HEK293 (cell line): Measurements from ENCODE around the gene DVL1.

Source experiments
- CTCF ChIA-PET: fragments of 350-600 bp; formaldehyde crosslinking; extraction: SDS; loops from one replicate; lab custom pipeline; 2021; ENCODE audit warnings: antibody characterized with exemption; lab: Yijun Ruan, JAX
- POLR2A ChIA-PET: fragments of 300-600 bp; formaldehyde crosslinking; extraction: SDS; loops from one replicate; lab custom pipeline; 2020; ENCODE audit warnings: antibody characterized with exemption, inconsistent platforms; lab: Yijun Ruan, JAX
- H3K27ac ChIP-seq: fragments of 200-500 bp; sonication (Bioruptor generic); 2 replicates; pipeline ENCODE4 v1.5.1; 2014; ENCODE audit warnings: low read depth, low read length, control low read depth, inconsistent platforms; ENCODE audit errors: extremely low read depth
- H3K36me3 ChIP-seq, 2 experiments: fragments of 200-500 bp in 1 of 2; sonication (Bioruptor generic) in 1 of 2; 1 replicate in 1 of 2; 2 replicates in 1 of 2; pipeline ENCODE4 v1.5.1; 2014 to 2017; ENCODE audit warnings: inconsistent platforms in 2 of 2, low read length in 2 of 2; ENCODE audit not compliant: control insufficient read depth in 2 of 2, insufficient read depth in 1 of 2
- H3K4me1 ChIP-seq: fragments of 200-500 bp; sonication (Bioruptor generic); 2 replicates; pipeline ENCODE4 v1.5.1; 2014; ENCODE audit warnings: mild to moderate bottlenecking, low read length, inconsistent platforms; ENCODE audit not compliant: control insufficient read depth, insufficient read depth
- H3K4me3 ChIP-seq: 2 replicates; pipeline ENCODE4 v1.5.1; 2011; ENCODE audit warnings: low read depth, mild to moderate bottlenecking, control low read depth, low read length, moderate library complexity
- H3K9me3 ChIP-seq: fragments of 200-500 bp; sonication (Bioruptor generic); 2 replicates; pipeline ENCODE4 v1.5.1; 2014; ENCODE audit warnings: low read depth, low read length, inconsistent platforms; ENCODE audit not compliant: control insufficient read depth, insufficient read depth
- EGR2 ChIP-seq: fragments of 450-650 bp; formaldehyde crosslinking; IDR thresholded peaks from 2 replicates; pipeline ENCODE4 v1.5.1; 2016; ENCODE audit warnings: low read depth, missing biosample characterization, missing genetic modification characterization
- FEZF1 ChIP-seq: fragments of 450-650 bp; formaldehyde crosslinking; IDR thresholded peaks from 2 replicates; pipeline ENCODE4 v1.5.1; 2016; ENCODE audit warnings: missing biosample characterization, missing genetic modification characterization
- KLF1 ChIP-seq: fragments of 450-650 bp; formaldehyde crosslinking; IDR thresholded peaks from 2 replicates; pipeline ENCODE4 v1.5.1; 2016; ENCODE audit warnings: missing biosample characterization, missing genetic modification characterization
- REST ChIP-seq: fragments of 450-650 bp; formaldehyde crosslinking; IDR thresholded peaks from 2 replicates; pipeline ENCODE4 v1.5.1; 2016; ENCODE audit warnings: missing biosample characterization, missing genetic modification characterization
- SP2 ChIP-seq: fragments of 450-650 bp; formaldehyde crosslinking; IDR thresholded peaks from 2 replicates; pipeline ENCODE4 v1.5.1; 2016; ENCODE audit warnings: missing biosample characterization, missing genetic modification characterization
- YY2 ChIP-seq: fragments of 450-650 bp; formaldehyde crosslinking; IDR thresholded peaks from 2 replicates; pipeline ENCODE4 v1.5.1; 2016; ENCODE audit warnings: missing biosample characterization, missing genetic modification characterization
- ZBTB17 ChIP-seq: fragments of 450-650 bp; formaldehyde crosslinking; IDR thresholded peaks from 2 replicates; pipeline ENCODE4 v1.5.1; 2016; ENCODE audit warnings: missing biosample characterization, missing genetic modification characterization
- ZFHX2 ChIP-seq: fragments of 450-650 bp; formaldehyde crosslinking; conservative IDR thresholded peaks from 2 replicates; pipeline ENCODE4 v1.5.1; 2016; ENCODE audit warnings: missing biosample characterization, missing genetic modification characterization
- ZNF548 ChIP-seq: fragments of 450-650 bp; formaldehyde crosslinking; IDR thresholded peaks from 2 replicates; pipeline ENCODE4 v1.5.1; 2016; ENCODE audit warnings: missing biosample characterization, missing genetic modification characterization
- ZNF560 ChIP-seq: fragments of 450-650 bp; formaldehyde crosslinking; IDR thresholded peaks from 2 replicates; pipeline ENCODE4 v1.5.1; 2017; ENCODE audit warnings: missing biosample characterization, missing genetic modification characterization, borderline replicate concordance
- ZSCAN16 ChIP-seq: fragments of 450-650 bp; formaldehyde crosslinking; IDR thresholded peaks from 2 replicates; pipeline ENCODE4 v1.5.1; 2016; ENCODE audit warnings: missing biosample characterization, missing genetic modification characterization
- ZSCAN4 ChIP-seq: fragments of 450-650 bp; formaldehyde crosslinking; IDR thresholded peaks from 2 replicates; pipeline ENCODE4 v1.5.1; 2017; ENCODE audit warnings: missing biosample characterization, missing genetic modification characterization
- TF ChIP-seq, protein P1 (sequence below): fragments of 450-650 bp; formaldehyde crosslinking; IDR thresholded peaks from 2 replicates; pipeline ENCODE4 v1.5.1; 2017; ENCODE audit warnings: missing biosample characterization, missing genetic modification characterization

DVL1 gene

GRCh38 chr1:1361982-1362423 is 12.8 kb upstream of the DVL1 start (continued):
- TF ChIP-seq FEZF1 (tag by site-specific recombination) (no peak), SP2 (0 out of 2 replicates have a peak, but pooled peaks have one; percentile 24)

DNA sequence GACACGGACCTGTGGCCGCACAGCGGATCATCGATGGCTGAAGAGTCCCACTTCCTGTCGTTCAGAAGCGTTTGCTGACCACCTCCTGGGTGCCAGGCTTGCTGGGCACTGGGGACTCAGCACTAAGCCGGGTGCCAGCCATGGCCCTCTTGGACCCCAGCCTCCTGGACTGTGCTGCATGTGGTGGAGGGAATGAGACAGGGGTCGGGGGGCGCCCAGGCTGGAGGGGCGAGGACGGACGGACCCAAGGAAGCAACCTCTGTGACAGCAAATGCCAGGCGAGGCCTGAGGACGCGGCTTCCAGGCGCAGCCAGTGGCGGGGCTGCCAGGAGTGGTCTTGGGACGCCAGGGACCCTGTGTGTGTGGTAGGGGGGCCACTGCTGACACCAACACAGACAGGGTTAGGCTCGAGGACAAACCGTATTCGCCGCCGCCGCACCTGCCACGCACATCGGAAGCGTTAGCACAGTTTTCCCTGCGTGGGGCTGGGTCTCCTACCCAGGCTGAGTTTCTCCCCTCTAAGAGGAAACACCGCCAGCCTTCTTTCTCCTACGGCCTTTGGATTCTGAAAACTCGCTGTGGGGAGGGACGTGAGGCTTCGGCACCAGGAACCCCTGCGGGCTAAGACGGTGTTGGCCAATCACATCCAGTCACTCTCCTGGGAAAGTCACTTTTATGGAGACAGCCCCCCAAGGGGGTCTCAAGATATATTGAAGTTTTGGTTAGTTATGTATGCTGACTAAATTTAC is 12.2 kb upstream of the DVL1 start:
- TF ChIP-seq REST: no peak
- peak; percentile 83 for TF ChIP-seq ZSCAN16 (tag by site-specific recombination)
- Histone ChIP-seq H3K9me3 (no peaks in the 10 kb centered on the region), H3K27ac (0 out of 2 replicates have a peak overlapping the region, but pooled peaks have one; percentile 4), H3K4me3 (no peak overlapping the region), H3K36me3 (no peaks in the 10 kb centered on the region), H3K4me1 (no peaks in the 10 kb centered on the region)
- CTCF ChIA-PET: no interaction called here
- POLR2A ChIA-PET: no interaction called here

GRCh38 chr1:1360506-1361169 is 11.4 kb upstream of the DVL1 start:
- Histone ChIP-seq H3K4me1 (no peaks in the 10 kb centered on the region), H3K4me3 (no peak overlapping the region), H3K27ac (no peak overlapping the region), H3K36me3 (no peaks in the 10 kb centered on the region), H3K9me3 (no peaks in the 10 kb centered on the region)
- ChIA-PET CTCF (interaction anchor here (0.6 kb wide), 1 partner anchor 11 kb away, joined by 3 read pairs; no protein-coding TSS in a partner anchor), POLR2A (no interaction called here)
- TF ChIP-seq ZSCAN4 (tag by site-specific recombination) (peak; percentile 56; the same call in 1 of the 2 replicates), KLF1 (tag by site-specific recombination) (peak; percentile 32; the same call in 1 of the 2 replicates), EGR2 (tag by site-specific recombination) (no peak), ZBTB17 (tag by site-specific recombination) (0 out of 2 replicates have a peak, but pooled peaks have one; percentile 17)

DNA sequence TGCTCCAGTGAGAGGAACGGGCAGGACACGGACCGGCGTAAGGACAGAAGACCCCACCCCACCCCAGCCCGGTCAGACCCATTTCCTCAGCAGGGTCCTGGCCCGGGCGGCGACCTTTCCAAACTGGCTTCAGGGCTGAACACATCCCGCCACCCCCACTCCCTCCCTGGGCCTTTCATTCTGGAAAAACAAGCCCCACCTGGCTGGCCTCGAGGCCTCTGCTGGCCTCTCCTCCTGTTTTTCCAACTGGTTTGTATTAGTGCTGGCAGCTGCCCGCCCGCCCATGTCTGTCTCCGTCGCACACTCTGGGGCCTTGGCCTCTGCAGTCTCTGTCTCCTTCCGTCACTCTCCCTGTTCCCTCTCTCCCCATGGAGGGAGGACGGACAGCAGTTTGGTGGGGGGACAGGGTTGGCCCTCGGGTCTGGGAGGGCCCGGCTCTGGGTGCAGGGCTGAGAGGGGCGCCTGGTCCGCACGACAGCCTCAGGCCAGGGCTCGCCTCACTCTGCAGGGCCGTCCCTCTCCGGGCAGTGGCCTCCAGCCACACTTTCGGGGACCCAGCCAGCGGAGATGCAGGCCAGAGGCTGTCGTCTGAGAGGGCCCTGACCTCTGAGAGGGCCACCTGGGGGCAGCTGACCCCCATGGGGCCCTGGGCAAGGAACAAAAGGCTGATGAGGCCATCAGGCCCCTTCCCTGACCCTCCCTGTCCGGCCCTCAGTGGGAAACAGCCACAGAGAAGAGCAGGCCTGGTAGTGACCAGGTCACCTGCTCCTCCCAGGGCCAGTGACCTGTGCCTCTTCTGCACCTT is 10.6 kb upstream of the DVL1 start:
- CTCF ChIA-PET: interaction anchor here (0.5 kb wide), 1 partner anchor 8 kb away, joined by 3 read pairs; no protein-coding TSS in a partner anchor
- H3K4me3 ChIP-seq: no peak overlapping the region
- no peak overlapping the region for H3K27ac ChIP-seq
- H3K9me3 ChIP-seq: no peaks in the 10 kb centered on the region
- H3K36me3 ChIP-seq: no peaks in the 10 kb centered on the region
- POLR2A ChIA-PET: no interaction called here
- TF ChIP-seq ZNF560 (tag by site-specific recombination) (no peak), ZFHX2 (peak; percentile 34; the same call in 1 of the 2 replicates), ZNF548 (tag by site-specific recombination) (no peak), YY2 (no peak), EGR2 (tag by site-specific recombination) (peak; percentile 57)
- TF ChIP-seq, protein P1, sequence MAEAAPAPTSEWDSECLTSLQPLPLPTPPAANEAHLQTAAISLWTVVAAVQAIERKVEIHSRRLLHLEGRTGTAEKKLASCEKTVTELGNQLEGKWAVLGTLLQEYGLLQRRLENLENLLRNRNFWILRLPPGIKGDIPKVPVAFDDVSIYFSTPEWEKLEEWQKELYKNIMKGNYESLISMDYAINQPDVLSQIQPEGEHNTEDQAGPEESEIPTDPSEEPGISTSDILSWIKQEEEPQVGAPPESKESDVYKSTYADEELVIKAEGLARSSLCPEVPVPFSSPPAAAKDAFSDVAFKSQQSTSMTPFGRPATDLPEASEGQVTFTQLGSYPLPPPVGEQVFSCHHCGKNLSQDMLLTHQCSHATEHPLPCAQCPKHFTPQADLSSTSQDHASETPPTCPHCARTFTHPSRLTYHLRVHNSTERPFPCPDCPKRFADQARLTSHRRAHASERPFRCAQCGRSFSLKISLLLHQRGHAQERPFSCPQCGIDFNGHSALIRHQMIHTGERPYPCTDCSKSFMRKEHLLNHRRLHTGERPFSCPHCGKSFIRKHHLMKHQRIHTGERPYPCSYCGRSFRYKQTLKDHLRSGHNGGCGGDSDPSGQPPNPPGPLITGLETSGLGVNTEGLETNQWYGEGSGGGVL (tag by site-specific recombination): 0 out of 2 replicates have a peak, but pooled peaks have one; percentile 13
- no peaks in the 10 kb centered on the region for H3K4me1 ChIP-seq
